ENCODE measurements around the gene CLEC3A.
"Not testable (repeated sequence)": the region's sequence is repeated elsewhere in the genome, so short reads cannot be mapped to it uniquely, and the experiment has no call there.

CLEC3A gene

GRCh38 chr16:78035012-78035411 lies 12.7 kb downstream of the CLEC3A start:
- DNase-seq = no peak

DNA sequence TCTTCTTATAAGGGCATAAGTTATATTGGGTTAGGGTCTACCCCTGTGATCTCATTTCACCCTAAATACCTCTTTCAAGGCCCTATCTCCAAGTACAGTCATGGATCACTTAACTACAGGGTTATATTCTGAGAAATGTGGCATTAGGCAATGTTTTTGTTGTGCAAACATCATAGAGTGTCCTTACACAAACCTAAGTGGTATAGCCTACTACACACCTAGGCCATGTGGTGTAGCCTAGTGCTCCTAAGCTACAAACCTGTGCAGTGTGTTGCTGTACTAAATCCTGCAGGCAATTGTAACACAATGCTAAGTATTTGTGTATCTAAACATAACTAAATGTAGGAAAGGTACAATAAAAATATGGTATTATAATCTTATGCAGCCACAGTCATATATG lies 18.0 kb downstream of the CLEC3A start:
- no peak for DNase-seq

- DNase-seq = no peak
These were observed 23.7 kb downstream of the CLEC3A start for GRCh38 chr16:78045865-78046581.

- no peak for DNase-seq
These were observed 26.0 kb downstream of the CLEC3A start for GRCh38 chr16:78048319-78048718.

DNA sequence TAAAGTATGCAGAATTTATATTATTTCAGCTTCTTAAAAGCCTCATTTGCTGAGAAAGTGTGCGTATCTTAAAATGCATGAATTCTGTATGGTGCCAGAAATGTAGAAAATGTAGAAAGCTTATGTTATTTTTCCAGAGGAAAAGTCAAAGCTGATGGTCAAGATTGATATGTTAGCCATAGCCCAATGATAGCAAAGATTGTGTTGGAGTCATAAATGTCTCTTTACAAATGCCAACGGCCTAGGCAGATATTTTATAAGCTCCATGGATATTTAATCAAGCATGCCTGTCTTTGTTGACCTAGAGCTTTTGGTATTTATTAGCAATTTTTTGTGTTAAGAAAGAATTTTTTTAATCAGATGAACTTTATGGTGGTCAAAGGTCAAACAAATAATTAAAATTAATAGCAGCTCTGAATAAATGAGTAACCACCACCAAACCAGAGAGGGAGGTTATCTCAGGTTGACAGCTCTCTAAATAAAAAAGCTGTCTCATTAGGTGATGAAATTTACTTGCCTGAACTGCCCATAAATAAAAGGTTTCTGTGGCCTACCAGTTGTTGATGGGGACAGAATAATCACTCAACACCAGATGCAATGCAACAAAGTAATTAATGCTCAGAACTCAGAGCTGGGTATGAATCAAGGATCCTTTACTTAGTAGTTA lies 28.5 kb downstream of the CLEC3A start:
- DNase-seq = no peak

DNA sequence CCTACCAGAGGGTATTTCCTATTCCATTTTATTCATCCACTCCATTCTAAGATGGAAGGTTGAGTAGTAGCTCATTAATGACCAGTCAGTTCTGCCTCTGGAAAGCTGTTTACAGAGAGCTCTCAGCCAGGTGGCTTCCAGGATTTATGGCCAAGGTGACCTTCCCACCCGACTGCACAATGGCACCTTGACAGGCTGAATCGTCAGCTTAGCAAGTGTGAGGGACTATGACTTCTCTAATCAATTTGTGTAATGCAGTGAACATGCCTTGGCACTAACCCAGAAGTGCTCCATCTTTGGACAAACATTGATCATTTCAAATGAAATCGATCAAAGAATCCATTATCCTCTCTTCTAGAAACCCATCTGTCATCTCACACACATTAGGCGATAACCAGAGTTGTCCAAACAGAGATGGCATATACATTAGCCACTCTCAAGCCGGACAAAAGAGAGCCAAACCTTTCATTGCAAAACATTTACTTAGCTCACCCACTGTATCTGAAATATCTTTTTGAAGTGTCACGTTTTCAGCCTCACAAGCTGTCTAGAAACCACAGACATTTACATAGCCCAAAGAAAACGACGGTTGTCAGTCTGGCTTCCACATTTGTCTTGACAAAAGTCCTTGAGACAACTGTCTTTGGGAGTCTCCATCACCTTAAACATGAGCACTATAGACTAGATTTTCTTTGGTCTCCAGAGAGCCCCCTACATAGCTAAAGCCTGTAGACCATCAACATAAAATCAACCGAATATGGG lies 35.6 kb downstream of the CLEC3A start:
- no peak for DNase-seq

GRCh38 chr16:78059806-78060205 lies 37.5 kb downstream of the CLEC3A start:
- DNase-seq = not testable (repeated sequence)

- DNase-seq = no peak
These were observed 37.9 kb downstream of the CLEC3A start for GRCh38 chr16:78060295-78060694.

- DNase-seq = no peak
These were observed 38.5 kb downstream of the CLEC3A start for GRCh38 chr16:78060809-78061208.

GRCh38 chr16:78065319-78065718 lies 43.0 kb downstream of the CLEC3A start:
- DNase-seq = no peak

DNA sequence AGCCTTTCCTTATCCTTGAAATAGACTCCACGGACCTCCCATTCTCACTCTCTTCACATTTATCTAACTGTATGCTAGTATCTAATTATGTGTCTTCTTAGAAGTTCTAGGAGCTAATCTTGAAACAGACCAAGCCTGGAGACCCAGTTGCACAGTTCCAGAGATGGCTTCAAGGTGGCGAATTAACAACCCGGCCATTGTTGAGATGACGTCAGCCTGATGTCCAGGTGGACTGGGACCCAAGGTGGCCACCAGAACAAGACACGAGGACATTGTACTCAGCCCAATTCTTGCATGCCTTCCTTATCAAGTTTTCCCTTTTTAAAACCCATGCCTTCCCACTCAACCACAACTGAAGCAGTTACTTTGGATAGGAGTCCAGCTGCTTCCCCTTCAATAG lies 47.6 kb downstream of the CLEC3A start:
- DNase-seq = no peak

DNA sequence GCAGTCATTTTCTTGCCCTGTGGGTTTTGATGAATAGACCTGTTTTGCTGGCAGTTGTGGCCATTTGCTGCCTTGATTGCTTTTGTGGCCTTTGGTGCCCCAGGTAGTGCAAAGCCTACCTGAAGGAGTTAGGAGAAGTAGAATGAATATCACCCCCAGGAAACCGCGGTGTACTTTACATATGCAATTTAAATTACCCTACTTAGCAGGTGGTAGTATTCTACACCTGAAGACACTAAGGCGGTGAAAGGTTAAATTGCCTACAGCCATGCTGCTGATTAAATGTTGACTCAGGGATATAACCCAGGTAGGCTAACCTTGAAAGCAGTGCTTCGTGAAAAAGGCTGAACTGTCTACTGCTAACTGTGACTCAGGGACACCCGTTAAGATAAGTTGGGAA lies 49.9 kb downstream of the CLEC3A start:
- DNase-seq = no peak

- no peak for DNase-seq
These were observed 53.5 kb downstream of the CLEC3A start for GRCh38 chr16:78075800-78076199.

DNA sequence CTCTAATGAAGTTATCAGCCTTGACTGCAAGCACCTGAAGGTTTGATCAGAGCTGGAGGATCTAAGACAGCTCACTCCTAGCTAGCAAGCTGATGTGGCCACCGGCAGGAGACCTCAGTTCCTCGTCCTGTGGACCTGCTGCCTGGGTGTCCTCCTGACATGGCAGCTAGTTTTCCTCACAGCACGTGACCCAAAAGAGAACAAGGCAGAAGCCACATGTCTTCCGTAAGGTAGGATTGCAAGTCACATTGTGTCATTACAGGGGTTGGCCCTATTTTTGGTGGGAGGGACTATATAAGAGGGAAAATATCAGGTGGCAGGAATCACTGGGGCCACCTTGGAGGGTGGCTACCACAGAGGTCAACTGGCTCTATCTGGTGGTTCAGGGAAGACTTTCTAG lies 59.0 kb downstream of the CLEC3A start:
- no peak for DNase-seq

Measured in NCI-H1436 (cell line).